HCT116 (cell line): ENCODE measurements around the gene TAAR5. TPM values are rescaled to one million over a fixed set of nuclear protein-coding genes. Genes with fewer than 3 reads are reported as not detected.

Source experiments
- ATAC-seq: fragments of 200-7000 bp; cut with Tn5 transposase; 2 replicates; pipeline ENCODE4 v1.9.1; 2020; ENCODE audit warnings: mild to moderate bottlenecking, moderate library complexity
- BruUV-seq: library from RNA; stranded (reverse); fragments of 400-500 nt; replicated peaks from 2 replicates; lab custom pipeline; 2021; lab: Mats Ljungman, UMichigan
- CTCF ChIA-PET: fragments of 300-600 bp; sonication (Branson Sonifier 250); formaldehyde crosslinking; loops from one replicate; lab custom pipeline; 2021; ENCODE audit warnings: antibody characterized with exemption; lab: Charles Lee
- POLR2A ChIA-PET: fragments of 300-600, 350-600 bp; sonication (Branson Sonifier 250); formaldehyde crosslinking; loops from one replicate; lab custom pipeline; 2021; ENCODE audit warnings: antibody characterized with exemption; lab: Charles Lee
- RAD21 ChIA-PET, 2 experiments: fragments of 300-600 bp; sonication (Branson Sonifier 250); formaldehyde crosslinking; loops; one replicate each; lab custom pipeline; 2023; ENCODE audit warnings: low total read pairs in 2 of 2; ENCODE audit not compliant: uncharacterized antibody in 2 of 2, unreplicated experiment in 2 of 2, low non-redundant PET in 1 of 2; lab: Charles Lee
- DNase-seq: peaks from one replicate; pipeline ENCODE4 v3.0.0-alpha.2; 2010; ENCODE audit warnings: low read depth, low spot score
- H2AFZ ChIP-seq: fragments of 200-600 bp; shearing (Covaris generic), sonication (generic); 2 replicates; pipeline ENCODE4 v1.6.1; 2017; ENCODE audit warnings: low read depth, mixed run types, mixed read lengths, antibody characterized with exemption, low read length; ENCODE audit not compliant: poor library complexity, severe bottlenecking
- H3K27ac ChIP-seq: 2 replicates; pipeline ENCODE4 v1.5.1; 2012; ENCODE audit warnings: low read depth, low read length
- H3K27me3 ChIP-seq: fragments of 200-600 bp; sonication (generic); 2 replicates; pipeline ENCODE4 v1.6.1; 2016; ENCODE audit warnings: mixed run types, low read length, mixed read lengths; ENCODE audit not compliant: insufficient read depth
- H3K36me3 ChIP-seq, 2 experiments: fragments of 200-500 bp in 1 of 2; fragments of 200-600 bp in 1 of 2; sonication (Bioruptor generic) in 1 of 2; sonication (generic) in 1 of 2; 2 replicates each; pipeline versions ENCODE4 v1.5.1 to v1.6.1; 2014 to 2016; ENCODE audit warnings: low read length in 2 of 2, inconsistent platforms in 1 of 2, mixed read lengths in 1 of 2, mixed run types in 1 of 2; ENCODE audit not compliant: insufficient read depth in 2 of 2, control insufficient read depth in 1 of 2
- H3K4me1 ChIP-seq, 2 experiments: fragments of 200-600 bp in 1 of 2; sonication (generic) in 1 of 2; 2 replicates each; pipeline versions ENCODE4 v1.5.1 to v1.6.1; 2012 to 2017; ENCODE audit warnings: low read length in 2 of 2, inconsistent platforms in 1 of 2, mild to moderate bottlenecking in 1 of 2, mixed read lengths in 1 of 2, mixed run types in 1 of 2, moderate library complexity in 1 of 2; ENCODE audit not compliant: insufficient read depth in 2 of 2, control insufficient read depth in 1 of 2
- H3K4me2 ChIP-seq: fragments of 200-600 bp; sonication (generic); 2 replicates; pipeline ENCODE4 v1.6.1; 2017; ENCODE audit warnings: mixed run types, low read length, mixed read lengths
- H3K4me3 ChIP-seq, 2 experiments: fragments of 200-600 bp in 1 of 2; sonication (generic) in 1 of 2; replicated peaks in 1 of 2; 2 replicates each; pipeline ENCODE4 v1.5.1; 2011 to 2016; ENCODE audit warnings: low read length in 2 of 2, control low read depth in 1 of 2, low read depth in 1 of 2, mild to moderate bottlenecking in 1 of 2, mixed read lengths in 1 of 2, mixed run types in 1 of 2
- H3K79me2 ChIP-seq: fragments of 200-600 bp; sonication (generic); 2 replicates; pipeline ENCODE4 v1.6.1; 2017; ENCODE audit warnings: mild to moderate bottlenecking, mixed run types, low read length, moderate library complexity, mixed read lengths; ENCODE audit not compliant: insufficient read depth
- H3K9ac ChIP-seq: fragments of 200-600 bp; sonication (generic); 2 replicates; pipeline ENCODE4 v1.6.1; 2016; ENCODE audit warnings: low read length, mixed read lengths
- H3K9me2 ChIP-seq: fragments of 200-600 bp; sonication (generic), shearing (Covaris generic); 2 replicates; pipeline ENCODE4 v1.6.1; 2017; ENCODE audit warnings: mixed run types, mild to moderate bottlenecking, moderate library complexity; ENCODE audit not compliant: insufficient read depth
- H3K9me3 ChIP-seq, 2 experiments: fragments of 200-500 bp in 1 of 2; fragments of 200-600 bp in 1 of 2; sonication (Bioruptor generic) in 1 of 2; sonication (generic) in 1 of 2; 2 replicates each; pipeline ENCODE4 v1.6.1; 2014 to 2017; ENCODE audit warnings: low read length in 2 of 2, mixed read lengths in 2 of 2, inconsistent platforms in 1 of 2, low read depth in 1 of 2, mild to moderate bottlenecking in 1 of 2, mixed run types in 1 of 2, moderate library complexity in 1 of 2; ENCODE audit not compliant: control insufficient read depth in 1 of 2, insufficient read depth in 1 of 2
- H4K20me1 ChIP-seq: fragments of 200-600 bp; sonication (generic), shearing (Covaris generic); 2 replicates; pipeline ENCODE4 v1.6.1; 2017; ENCODE audit warnings: mixed run types, mild to moderate bottlenecking, moderate library complexity; ENCODE audit not compliant: insufficient read depth
- ATF3 ChIP-seq: IDR thresholded peaks from 2 replicates; pipeline ENCODE4 v1.6.1; 2012
- CBX3 ChIP-seq: IDR thresholded peaks from 2 replicates; pipeline ENCODE4 v1.6.1; 2012; ENCODE audit warnings: low read depth
- EGR1 ChIP-seq: IDR thresholded peaks from 2 replicates; pipeline ENCODE4 v1.6.1; 2012; ENCODE audit warnings: low read depth
- ELF1 ChIP-seq: IDR thresholded peaks from 2 replicates; pipeline ENCODE4 v1.6.1; 2012; ENCODE audit warnings: low read depth, borderline replicate concordance
- EZH2 ChIP-seq: fragments of 200-600 bp; sonication (generic); IDR thresholded peaks from 2 replicates; pipeline ENCODE4 v1.6.1; 2017; ENCODE audit warnings: antibody characterized with exemption, mixed run types
- EZH2phosphoT487 ChIP-seq: fragments of 200-600 bp; IDR thresholded peaks from 2 replicates; pipeline ENCODE4 v1.6.1; 2018; ENCODE audit warnings: antibody characterized with exemption, borderline replicate concordance
- FOSL1 ChIP-seq: IDR thresholded peaks from 2 replicates; pipeline ENCODE4 v1.6.1; 2012; ENCODE audit warnings: low read depth
- JUND ChIP-seq: IDR thresholded peaks from 2 replicates; pipeline ENCODE4 v1.6.1; 2012
- MAX ChIP-seq: IDR thresholded peaks from 2 replicates; pipeline ENCODE4 v1.6.1; 2012
- POLR2A ChIP-seq: IDR thresholded peaks from 2 replicates; pipeline ENCODE4 v1.7.0; 2011; ENCODE audit warnings: borderline replicate concordance; ENCODE audit not compliant: insufficient read depth, insufficient read length; ENCODE audit errors: extremely low read depth
- RAD21 ChIP-seq: IDR thresholded peaks from 2 replicates; pipeline ENCODE4 v1.6.1; 2012; ENCODE audit warnings: low read depth, mild to moderate bottlenecking
- REST ChIP-seq: IDR thresholded peaks from 2 replicates; pipeline ENCODE4 v1.6.1; 2012; ENCODE audit warnings: low read depth
- SIN3A ChIP-seq: IDR thresholded peaks from 2 replicates; pipeline ENCODE4 v1.6.1; 2012; ENCODE audit warnings: low read depth
- SP1 ChIP-seq: IDR thresholded peaks from 2 replicates; pipeline ENCODE4 v1.6.1; 2012; ENCODE audit warnings: low read depth
- SRF ChIP-seq: IDR thresholded peaks from 2 replicates; pipeline ENCODE4 v1.6.1; 2012; ENCODE audit warnings: low read depth
- TCF7L2 ChIP-seq: IDR thresholded peaks from 2 replicates; pipeline ENCODE4 v1.7.0; 2011; ENCODE audit warnings: borderline replicate concordance, inconsistent platforms; ENCODE audit not compliant: insufficient read depth, insufficient read length; ENCODE audit errors: extremely low read depth
- YY1 ChIP-seq: IDR thresholded peaks from 2 replicates; pipeline ENCODE4 v1.6.1; 2011; ENCODE audit warnings: low read length, low read depth, moderate library complexity, mild to moderate bottlenecking; ENCODE audit not compliant: insufficient replicate concordance; ENCODE audit errors: extremely low read depth
- ZBTB33 ChIP-seq: IDR thresholded peaks from 2 replicates; pipeline ENCODE4 v1.6.1; 2011; ENCODE audit warnings: mild to moderate bottlenecking, low read length, moderate library complexity; ENCODE audit not compliant: insufficient replicate concordance; ENCODE audit errors: extremely low read depth
- ZFX ChIP-seq: fragments of 450-650 bp; IDR thresholded peaks from 2 replicates; pipeline ENCODE4 v1.6.1; 2017
- ZNF274 ChIP-seq: fragments of 200-500 bp; sonication (Bioruptor generic); IDR thresholded peaks from 2 replicates; pipeline ENCODE4 v1.6.1; 2014; ENCODE audit warnings: mild to moderate bottlenecking, low read depth, low read length, inconsistent platforms
- intact Hi-C: fragments of 100-400 bp; cut with micrococcal nuclease; formaldehyde crosslinking; loops from 2 replicates; pipeline ENCODE4 v1.10.0; 2022
- total RNA-seq: library from RNA; stranded (reverse); gene quantifications from one replicate; pipeline ENCODE4 v1.2.1, GENCODE V29; 2021; ENCODE audit not compliant: unreplicated experiment

The TAAR5 gene
- total RNA-seq, 1 experiment from 2014 or later: not detected

- no TSS peak for BruUV-seq
- no peaks in the 10 kb centered on the region for H3K36me3 ChIP-seq
- ChIA-PET RAD21 (no interaction called here), CTCF (no interaction called here)
- TF ChIP-seq ELF1 (no peak), ATF3 (no peak), SP1 (no peak), RAD21 (no peak), JUND (no peak), FOSL1 (no peak), TCF7L2 (no peak), EGR1 (no peak), POLR2A (no peak), EZH2 (no peak), SRF (no peak), REST (no peak), ZNF274 (no peak), CBX3 (no peak), ZBTB33 (no peak), MAX (no peak), SIN3A (no peak), YY1 (no peak), ZFX (no peak), EZH2phosphoT487 (no peak)
- TF ChIP-seq, all 23 proteins: peak for 0
- POLR2A ChIA-PET: no interaction called here
- Histone ChIP-seq H3K9me3 (no peaks in the 10 kb centered on the region), H3K79me2 (no peaks in the 10 kb centered on the region), H3K9ac (no peak overlapping the region), H2AFZ (no peak overlapping the region), H4K20me1 (no peaks in the 10 kb centered on the region), H3K27me3 (no peaks in the 10 kb centered on the region), H3K4me2 (no peak overlapping the region), H3K9me2 (no peaks in the 10 kb centered on the region), H3K27ac (no peak overlapping the region), H3K4me1 (no peaks in the 10 kb centered on the region), H3K4me3 (no peak overlapping the region)
- DNase-seq (no peak), ATAC-seq (no peak)
- intact Hi-C loops: no loop called here
These were observed 43.8 kb upstream of the TAAR5 start for GRCh38 chr6:132633362-132633761.
